ENCODE measurements around the gene DUS2. TPM values are rescaled to one million over a fixed set of nuclear protein-coding genes. Genes with fewer than 3 reads are reported as not detected.

Gene DUS2
- total RNA-seq, 1 experiment from 2014 or later: 27.9 TPM

DNA sequence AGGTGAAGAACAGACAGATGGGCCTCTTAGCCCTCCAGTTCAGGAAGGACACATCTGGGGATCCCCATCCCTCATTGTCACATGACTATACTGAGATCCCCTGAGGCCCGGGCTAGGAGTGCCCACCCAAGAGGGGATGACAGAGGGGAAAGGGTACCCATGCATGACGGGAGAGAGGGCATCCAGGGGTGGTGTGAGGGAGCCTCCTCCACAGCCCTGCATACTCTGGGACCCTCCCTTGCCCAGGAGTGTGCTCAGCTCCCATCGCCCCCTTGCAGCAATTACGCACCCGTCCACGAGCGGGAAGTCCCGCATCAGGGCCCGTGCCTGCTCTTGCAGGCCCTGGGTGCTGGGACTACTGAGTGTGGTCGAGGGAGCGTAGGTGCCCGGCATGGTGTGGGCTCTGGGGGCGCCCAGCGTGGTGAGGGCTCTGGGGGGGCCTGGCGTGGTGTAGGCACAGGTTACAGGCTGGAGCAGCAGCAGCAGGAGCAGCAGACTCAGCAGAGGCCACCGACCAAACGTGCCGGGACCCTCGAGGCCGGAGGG, 30.4 kb upstream of the DUS2 start:
- ChIA-PET POLR2A (no interaction called here), CTCF (interaction anchor here (0.6 to 1.8 kb wide), 6 partner anchors 12 to 242 kb away, joined by 3 to 9 read pairs (median 4); no protein-coding TSS in a partner anchor)
- Mint-ChIP-seq H3K36me3 (no peaks in the 10 kb centered on the region), H3K4me1 (no peaks in the 10 kb centered on the region), H3K27ac (no peak overlapping the region), H3K27me3 (ENCODE audit: low read depth) (peaks cover 20% of the 10 kb centered on the region), H3K4me3 (no peak overlapping the region), H3K9me3 (no peaks in the 10 kb centered on the region)
- TF ChIP-seq, protein P1, sequence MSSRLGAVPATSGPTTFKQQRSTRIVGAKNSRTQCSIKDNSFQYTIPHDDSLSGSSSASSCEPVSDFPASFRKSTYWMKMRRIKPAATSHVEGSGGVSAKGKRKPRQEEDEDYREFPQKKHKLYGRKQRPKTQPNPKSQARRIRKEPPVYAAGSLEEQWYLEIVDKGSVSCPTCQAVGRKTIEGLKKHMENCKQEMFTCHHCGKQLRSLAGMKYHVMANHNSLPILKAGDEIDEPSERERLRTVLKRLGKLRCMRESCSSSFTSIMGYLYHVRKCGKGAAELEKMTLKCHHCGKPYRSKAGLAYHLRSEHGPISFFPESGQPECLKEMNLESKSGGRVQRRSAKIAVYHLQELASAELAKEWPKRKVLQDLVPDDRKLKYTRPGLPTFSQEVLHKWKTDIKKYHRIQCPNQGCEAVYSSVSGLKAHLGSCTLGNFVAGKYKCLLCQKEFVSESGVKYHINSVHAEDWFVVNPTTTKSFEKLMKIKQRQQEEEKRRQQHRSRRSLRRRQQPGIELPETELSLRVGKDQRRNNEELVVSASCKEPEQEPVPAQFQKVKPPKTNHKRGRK (CRISPR knock-in tag; IDR thresholded peaks at IDR 0.05; ENCODE audit: borderline replicate concordance): no peak
- TF ChIP-seq ETV6 (CRISPR knock-in tag; IDR thresholded peaks at IDR 0.05): 0 out of 2 replicates have a peak, but pooled peaks have one; percentile 14
- no peak for DNase-seq (ENCODE audit: low spot score)
- ATAC-seq: peak; percentile 8; the same call in 1 of the 2 replicates

DNA sequence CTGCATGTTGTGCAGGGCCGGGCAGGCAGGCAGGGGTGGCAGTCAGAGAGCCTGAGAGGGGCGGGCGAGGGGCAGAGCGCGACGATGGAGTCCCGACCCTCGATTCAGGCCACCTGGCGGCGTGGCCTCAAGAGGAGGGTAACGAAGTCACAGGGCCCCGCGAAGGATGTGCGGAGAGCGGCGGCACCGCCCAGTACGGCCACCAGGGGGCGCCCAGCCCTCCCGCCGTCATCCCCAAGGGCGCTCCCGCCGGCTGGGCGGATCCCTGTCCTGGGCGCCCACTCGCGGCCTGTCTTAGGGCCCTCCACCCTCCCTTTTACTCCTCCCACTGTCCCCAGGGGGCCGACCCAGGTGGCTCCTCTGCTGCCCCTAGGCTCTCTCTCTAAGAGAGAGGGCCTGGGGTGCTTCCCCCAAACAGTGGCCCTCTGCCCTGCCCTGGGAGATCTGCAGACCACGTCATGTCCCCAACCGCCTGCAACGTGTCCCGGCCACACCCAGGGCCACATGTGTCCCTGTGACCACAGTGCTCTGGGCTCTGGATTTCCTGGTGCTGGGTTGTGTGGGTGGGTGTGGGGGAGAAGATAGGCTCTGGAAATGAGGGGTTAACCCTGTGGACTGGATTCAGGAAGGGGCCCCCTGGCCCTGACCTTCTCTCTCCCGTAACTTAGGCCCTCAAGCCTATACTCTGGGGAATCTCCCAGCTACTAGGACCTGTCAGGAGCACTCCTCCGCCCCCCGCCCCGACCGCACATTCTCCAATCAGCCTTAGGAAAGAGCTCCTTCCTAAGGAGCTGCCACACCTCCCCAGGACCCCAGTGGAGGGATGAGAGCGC, 29.7 kb upstream of the DUS2 start:
- H3K27ac Mint-ChIP-seq: no peak overlapping the region
- H3K4me3 Mint-ChIP-seq: no peak overlapping the region
- H3K9me3 Mint-ChIP-seq: no peaks in the 10 kb centered on the region
- no peaks in the 10 kb centered on the region for H3K4me1 Mint-ChIP-seq
- DNase-seq (ENCODE audit: low spot score): peak; percentile 83
- ChIA-PET CTCF (interaction anchor here (0.6 to 1.3 kb wide), 12 partner anchors 9 to 209 kb away, joined by 3 to 17 read pairs (median 4); no protein-coding TSS in a partner anchor), POLR2A (no interaction called here)
- peak; percentile 89 for ATAC-seq
- H3K36me3 Mint-ChIP-seq: no peaks in the 10 kb centered on the region
- peaks cover 20% of the 10 kb centered on the region for H3K27me3 Mint-ChIP-seq (ENCODE audit: low read depth)
- TF ChIP-seq NFATC4 (CRISPR knock-in tag; IDR thresholded peaks at IDR 0.05) (no peak), TEAD1 (CRISPR knock-in tag; IDR thresholded peaks at IDR 0.05) (no peak; the same call in 1 of the 2 replicates), ETV6 (CRISPR knock-in tag; IDR thresholded peaks at IDR 0.05) (no peak; the same call in 1 of the 2 replicates), SOX15 (CRISPR knock-in tag; IDR thresholded peaks at IDR 0.05) (no peak), SP1 (CRISPR knock-in tag; conservative IDR thresholded peaks at IDR 0.05) (peak; percentile 61), ZNF219 (CRISPR knock-in tag; IDR thresholded peaks at IDR 0.05; ENCODE audit: borderline replicate concordance) (no peak), TCF7 (CRISPR knock-in tag; IDR thresholded peaks at IDR 0.05; ENCODE audit: low read depth) (no peak), TEAD4 (CRISPR knock-in tag; IDR thresholded peaks at IDR 0.05) (no peak), ZNF263 (CRISPR knock-in tag; IDR thresholded peaks at IDR 0.05; ENCODE audit: low read depth) (peak; percentile 92), FOXP1 (CRISPR knock-in tag; IDR thresholded peaks at IDR 0.05; ENCODE audit: borderline replicate concordance) (peak; percentile 92; the same call in 1 of the 2 replicates), SMAD3 (CRISPR knock-in tag; IDR thresholded peaks at IDR 0.05; ENCODE audit: borderline replicate concordance) (0 out of 2 replicates have a peak, but pooled peaks have one; percentile 51), NFYB (CRISPR knock-in tag; conservative IDR thresholded peaks at IDR 0.05; ENCODE audit: low read depth) (peak; percentile 11; the same call in 1 of the 2 replicates)
- TF ChIP-seq, protein P2, sequence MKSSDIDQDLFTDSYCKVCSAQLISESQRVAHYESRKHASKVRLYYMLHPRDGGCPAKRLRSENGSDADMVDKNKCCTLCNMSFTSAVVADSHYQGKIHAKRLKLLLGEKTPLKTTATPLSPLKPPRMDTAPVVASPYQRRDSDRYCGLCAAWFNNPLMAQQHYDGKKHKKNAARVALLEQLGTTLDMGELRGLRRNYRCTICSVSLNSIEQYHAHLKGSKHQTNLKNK (CRISPR knock-in tag; IDR thresholded peaks at IDR 0.05): no peak
- TF ChIP-seq, protein P3, sequence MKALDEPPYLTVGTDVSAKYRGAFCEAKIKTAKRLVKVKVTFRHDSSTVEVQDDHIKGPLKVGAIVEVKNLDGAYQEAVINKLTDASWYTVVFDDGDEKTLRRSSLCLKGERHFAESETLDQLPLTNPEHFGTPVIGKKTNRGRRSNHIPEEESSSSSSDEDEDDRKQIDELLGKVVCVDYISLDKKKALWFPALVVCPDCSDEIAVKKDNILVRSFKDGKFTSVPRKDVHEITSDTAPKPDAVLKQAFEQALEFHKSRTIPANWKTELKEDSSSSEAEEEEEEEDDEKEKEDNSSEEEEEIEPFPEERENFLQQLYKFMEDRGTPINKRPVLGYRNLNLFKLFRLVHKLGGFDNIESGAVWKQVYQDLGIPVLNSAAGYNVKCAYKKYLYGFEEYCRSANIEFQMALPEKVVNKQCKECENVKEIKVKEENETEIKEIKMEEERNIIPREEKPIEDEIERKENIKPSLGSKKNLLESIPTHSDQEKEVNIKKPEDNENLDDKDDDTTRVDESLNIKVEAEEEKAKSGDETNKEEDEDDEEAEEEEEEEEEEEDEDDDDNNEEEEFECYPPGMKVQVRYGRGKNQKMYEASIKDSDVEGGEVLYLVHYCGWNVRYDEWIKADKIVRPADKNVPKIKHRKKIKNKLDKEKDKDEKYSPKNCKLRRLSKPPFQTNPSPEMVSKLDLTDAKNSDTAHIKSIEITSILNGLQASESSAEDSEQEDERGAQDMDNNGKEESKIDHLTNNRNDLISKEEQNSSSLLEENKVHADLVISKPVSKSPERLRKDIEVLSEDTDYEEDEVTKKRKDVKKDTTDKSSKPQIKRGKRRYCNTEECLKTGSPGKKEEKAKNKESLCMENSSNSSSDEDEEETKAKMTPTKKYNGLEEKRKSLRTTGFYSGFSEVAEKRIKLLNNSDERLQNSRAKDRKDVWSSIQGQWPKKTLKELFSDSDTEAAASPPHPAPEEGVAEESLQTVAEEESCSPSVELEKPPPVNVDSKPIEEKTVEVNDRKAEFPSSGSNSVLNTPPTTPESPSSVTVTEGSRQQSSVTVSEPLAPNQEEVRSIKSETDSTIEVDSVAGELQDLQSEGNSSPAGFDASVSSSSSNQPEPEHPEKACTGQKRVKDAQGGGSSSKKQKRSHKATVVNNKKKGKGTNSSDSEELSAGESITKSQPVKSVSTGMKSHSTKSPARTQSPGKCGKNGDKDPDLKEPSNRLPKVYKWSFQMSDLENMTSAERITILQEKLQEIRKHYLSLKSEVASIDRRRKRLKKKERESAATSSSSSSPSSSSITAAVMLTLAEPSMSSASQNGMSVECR (CRISPR knock-in tag; IDR thresholded peaks at IDR 0.05; ENCODE audit: borderline replicate concordance): no peak
- TF ChIP-seq, protein P4, sequence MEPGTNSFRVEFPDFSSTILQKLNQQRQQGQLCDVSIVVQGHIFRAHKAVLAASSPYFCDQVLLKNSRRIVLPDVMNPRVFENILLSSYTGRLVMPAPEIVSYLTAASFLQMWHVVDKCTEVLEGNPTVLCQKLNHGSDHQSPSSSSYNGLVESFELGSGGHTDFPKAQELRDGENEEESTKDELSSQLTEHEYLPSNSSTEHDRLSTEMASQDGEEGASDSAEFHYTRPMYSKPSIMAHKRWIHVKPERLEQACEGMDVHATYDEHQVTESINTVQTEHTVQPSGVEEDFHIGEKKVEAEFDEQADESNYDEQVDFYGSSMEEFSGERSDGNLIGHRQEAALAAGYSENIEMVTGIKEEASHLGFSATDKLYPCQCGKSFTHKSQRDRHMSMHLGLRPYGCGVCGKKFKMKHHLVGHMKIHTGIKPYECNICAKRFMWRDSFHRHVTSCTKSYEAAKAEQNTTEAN (CRISPR knock-in tag; IDR thresholded peaks at IDR 0.05): 0 out of 2 replicates have a peak, but pooled peaks have one; percentile 56
- TF ChIP-seq, protein P5, sequence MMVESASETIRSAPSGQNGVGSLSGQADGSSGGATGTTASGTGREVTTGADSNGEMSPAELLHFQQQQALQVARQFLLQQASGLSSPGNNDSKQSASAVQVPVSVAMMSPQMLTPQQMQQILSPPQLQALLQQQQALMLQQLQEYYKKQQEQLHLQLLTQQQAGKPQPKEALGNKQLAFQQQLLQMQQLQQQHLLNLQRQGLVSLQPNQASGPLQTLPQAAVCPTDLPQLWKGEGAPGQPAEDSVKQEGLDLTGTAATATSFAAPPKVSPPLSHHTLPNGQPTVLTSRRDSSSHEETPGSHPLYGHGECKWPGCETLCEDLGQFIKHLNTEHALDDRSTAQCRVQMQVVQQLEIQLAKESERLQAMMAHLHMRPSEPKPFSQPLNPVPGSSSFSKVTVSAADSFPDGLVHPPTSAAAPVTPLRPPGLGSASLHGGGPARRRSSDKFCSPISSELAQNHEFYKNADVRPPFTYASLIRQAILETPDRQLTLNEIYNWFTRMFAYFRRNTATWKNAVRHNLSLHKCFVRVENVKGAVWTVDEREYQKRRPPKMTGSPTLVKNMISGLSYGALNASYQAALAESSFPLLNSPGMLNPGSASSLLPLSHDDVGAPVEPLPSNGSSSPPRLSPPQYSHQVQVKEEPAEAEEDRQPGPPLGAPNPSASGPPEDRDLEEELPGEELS (CRISPR knock-in tag; IDR thresholded peaks at IDR 0.05): no peak
- TF ChIP-seq, protein P6, sequence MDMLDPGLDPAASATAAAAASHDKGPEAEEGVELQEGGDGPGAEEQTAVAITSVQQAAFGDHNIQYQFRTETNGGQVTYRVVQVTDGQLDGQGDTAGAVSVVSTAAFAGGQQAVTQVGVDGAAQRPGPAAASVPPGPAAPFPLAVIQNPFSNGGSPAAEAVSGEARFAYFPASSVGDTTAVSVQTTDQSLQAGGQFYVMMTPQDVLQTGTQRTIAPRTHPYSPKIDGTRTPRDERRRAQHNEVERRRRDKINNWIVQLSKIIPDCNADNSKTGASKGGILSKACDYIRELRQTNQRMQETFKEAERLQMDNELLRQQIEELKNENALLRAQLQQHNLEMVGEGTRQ (CRISPR knock-in tag; IDR thresholded peaks at IDR 0.05): no peak
- TF ChIP-seq, protein P7, sequence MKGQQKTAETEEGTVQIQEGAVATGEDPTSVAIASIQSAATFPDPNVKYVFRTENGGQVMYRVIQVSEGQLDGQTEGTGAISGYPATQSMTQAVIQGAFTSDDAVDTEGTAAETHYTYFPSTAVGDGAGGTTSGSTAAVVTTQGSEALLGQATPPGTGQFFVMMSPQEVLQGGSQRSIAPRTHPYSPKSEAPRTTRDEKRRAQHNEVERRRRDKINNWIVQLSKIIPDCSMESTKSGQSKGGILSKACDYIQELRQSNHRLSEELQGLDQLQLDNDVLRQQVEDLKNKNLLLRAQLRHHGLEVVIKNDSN (CRISPR knock-in tag; IDR thresholded peaks at IDR 0.05): 0 out of 2 replicates have a peak, but pooled peaks have one; percentile 34
- TF ChIP-seq, protein P8, sequence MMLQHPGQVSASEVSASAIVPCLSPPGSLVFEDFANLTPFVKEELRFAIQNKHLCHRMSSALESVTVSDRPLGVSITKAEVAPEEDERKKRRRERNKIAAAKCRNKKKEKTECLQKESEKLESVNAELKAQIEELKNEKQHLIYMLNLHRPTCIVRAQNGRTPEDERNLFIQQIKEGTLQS (CRISPR knock-in tag; conservative IDR thresholded peaks at IDR 0.05): no peak
